ENCODE results near the gene CACNA2D2.

DNA sequence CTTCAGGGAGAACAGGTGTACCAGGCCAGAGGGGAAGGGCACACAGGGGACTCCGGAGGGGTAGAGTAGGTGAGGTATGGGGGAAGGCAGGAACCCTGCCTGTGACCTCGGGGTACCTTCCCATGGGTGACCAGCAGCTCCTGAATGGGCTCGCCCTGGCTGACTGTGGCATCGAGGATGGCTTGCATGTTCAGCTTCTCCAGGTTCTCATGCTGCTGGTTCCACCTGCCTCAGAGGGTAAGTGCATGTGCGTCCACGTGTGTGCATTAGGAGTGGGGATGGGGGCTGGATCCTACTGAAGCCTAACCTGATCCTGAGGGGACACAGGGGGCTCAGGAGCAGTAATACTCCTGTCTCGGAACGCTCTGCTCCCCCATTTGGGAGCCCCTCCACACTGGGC, 158.4 kb downstream of the CACNA2D2 start:
- TF ChIP-seq, protein P1, sequence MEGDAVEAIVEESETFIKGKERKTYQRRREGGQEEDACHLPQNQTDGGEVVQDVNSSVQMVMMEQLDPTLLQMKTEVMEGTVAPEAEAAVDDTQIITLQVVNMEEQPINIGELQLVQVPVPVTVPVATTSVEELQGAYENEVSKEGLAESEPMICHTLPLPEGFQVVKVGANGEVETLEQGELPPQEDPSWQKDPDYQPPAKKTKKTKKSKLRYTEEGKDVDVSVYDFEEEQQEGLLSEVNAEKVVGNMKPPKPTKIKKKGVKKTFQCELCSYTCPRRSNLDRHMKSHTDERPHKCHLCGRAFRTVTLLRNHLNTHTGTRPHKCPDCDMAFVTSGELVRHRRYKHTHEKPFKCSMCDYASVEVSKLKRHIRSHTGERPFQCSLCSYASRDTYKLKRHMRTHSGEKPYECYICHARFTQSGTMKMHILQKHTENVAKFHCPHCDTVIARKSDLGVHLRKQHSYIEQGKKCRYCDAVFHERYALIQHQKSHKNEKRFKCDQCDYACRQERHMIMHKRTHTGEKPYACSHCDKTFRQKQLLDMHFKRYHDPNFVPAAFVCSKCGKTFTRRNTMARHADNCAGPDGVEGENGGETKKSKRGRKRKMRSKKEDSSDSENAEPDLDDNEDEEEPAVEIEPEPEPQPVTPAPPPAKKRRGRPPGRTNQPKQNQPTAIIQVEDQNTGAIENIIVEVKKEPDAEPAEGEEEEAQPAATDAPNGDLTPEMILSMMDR (conservative IDR thresholded peaks at IDR 0.05), result no peak
- TF ChIP-seq ZFX (IDR thresholded peaks at IDR 0.05), result no peak
